Measurements from ENCODE around the gene PDLIM4.
A peak's percentile ranks its signal among the peaks of the same experiment; 100 is the strongest.

PDLIM4 gene

DNA sequence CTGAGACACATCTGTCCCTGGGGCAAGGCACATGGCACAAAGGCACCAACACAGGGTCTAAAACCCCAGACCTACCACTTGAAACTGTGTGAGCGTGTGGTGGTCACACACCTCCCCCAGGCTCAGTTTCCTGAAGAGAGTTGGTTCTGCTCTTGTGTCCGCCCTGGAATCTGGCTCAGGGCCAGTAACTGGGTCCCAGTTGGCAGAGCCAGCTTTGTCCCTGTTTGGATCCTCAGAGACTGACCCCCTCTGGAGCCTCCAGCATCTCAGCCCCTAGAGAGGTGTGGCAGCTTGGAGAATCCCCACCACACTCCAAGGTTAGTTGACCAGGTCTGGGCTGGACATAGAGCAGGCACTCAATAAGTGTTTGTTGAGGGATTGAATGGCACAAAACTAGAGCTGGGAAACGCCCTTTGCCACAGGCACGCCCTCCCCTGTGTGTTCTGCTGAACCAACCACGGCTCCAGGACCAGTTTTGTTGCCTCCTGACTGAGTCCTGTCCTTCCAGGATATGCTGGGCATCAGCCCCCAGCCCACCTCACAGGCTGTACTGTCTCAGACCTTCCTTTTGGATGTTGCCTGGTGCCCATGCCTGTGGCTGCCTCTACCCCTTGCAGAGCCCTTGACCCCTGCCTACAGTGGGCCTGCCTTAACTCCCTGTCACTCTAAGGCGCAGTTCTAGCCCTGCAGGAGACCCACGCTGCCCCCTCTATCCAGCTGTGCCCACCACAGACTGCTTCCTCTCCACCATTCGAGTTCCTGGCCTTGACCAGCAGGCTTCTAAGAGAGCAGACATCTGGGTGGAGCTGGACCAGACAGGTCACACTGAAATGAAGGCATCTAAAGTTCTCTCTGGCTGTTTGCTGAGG is 3.8 kb upstream of the PDLIM4 start:
- H3K9me3 ChIP-seq, result no peaks in the 10 kb centered on the region
- H3K4me1 ChIP-seq, result 0 out of 2 replicates have a peak, but pooled peaks cover 4% of the 10 kb centered on the region
- no peak overlapping the region for H3K4me3 ChIP-seq (ENCODE audit: low read depth, low read length)
- H3K36me3 ChIP-seq, result no peaks in the 10 kb centered on the region
- no peak for DNase-seq
- no peaks in the 10 kb centered on the region for H3K27me3 ChIP-seq
- no peak for TF ChIP-seq CTCF (IDR thresholded peaks at IDR 0.05; ENCODE audit: low read depth, low read length)

DNA sequence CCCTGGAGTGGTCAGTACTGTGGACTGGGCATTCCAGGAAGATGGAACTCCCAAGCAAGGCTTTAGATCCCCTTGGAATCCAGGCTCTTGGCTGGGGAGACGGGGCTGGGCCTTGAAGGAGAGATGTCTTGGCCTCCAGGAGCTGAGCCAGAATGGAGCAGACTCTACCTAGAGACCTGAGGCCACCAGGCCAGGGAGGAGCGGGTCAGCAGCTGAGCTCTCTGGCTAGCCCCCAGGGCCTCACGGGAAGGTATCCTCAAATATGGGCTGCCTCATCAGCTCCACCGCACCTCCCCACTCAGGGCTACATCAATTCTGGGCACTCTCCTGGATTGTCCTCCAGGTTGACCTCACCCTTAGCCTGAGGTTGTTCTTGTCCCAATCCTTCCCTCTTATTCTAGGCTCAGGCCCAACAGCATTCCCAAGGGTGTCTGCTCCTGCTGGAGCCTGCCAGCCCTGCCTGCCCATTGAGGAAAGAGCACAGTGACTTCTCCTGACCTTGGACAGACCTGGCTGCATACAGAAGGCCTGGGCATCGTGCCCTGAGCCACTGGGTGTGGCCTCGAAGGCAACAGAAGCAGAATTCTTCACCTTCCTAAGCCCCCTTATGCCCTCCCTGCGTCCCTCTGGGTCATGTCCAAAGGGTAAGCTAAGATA is 3.0 kb upstream of the PDLIM4 start:
- Histone ChIP-seq H3K9me3 (no peaks in the 10 kb centered on the region), H3K4me3 (ENCODE audit: low read depth, low read length) (no peak overlapping the region), H3K27me3 (no peaks in the 10 kb centered on the region), H3K36me3 (no peaks in the 10 kb centered on the region), H3K4me1 (peaks cover 6% of the 10 kb centered on the region)
- DNase-seq, result no peak
- no peak for TF ChIP-seq CTCF (IDR thresholded peaks at IDR 0.05; ENCODE audit: low read depth, low read length)

DNA sequence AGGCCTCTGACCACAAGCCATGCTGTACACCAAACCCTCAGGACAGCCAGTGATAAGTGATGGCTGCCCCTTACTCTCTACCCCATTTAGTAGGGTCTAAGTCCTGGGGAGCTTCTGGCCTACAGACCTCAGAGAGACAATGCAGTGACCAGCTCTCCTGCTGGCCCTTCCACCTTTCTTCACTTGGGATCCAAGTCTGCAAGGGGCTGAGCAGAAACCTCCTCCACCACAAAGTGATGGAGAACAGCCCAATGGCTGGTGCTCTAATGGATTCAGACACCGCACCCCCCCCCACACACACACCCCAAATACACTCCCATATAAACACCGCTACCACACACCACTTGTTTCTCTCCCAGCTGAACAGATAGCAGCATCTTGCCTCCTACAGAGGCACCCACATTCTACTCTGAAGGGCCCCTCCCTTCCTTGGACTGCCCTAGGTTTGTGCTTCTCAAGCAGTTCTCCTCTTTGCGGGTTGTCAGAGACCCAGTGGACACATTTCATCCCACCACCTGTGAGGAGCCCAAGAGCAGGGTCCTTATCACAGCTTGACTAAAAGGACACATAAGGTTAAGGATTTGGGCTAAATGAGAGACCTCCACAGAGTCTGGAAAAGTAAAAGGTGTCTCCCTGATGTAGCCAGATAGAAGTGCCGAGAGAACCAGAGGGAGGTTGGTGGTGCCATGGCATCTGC is 1.3 kb upstream of the PDLIM4 start:
- H3K27me3 ChIP-seq, result no peaks in the 10 kb centered on the region
- peaks cover 11% of the 10 kb centered on the region; the same call in 1 of the 2 replicates for H3K36me3 ChIP-seq
- H3K4me1 ChIP-seq, result peaks cover 19% of the 10 kb centered on the region
- no peak for DNase-seq
- no peaks in the 10 kb centered on the region for H3K9me3 ChIP-seq
- TF ChIP-seq CTCF (IDR thresholded peaks at IDR 0.05; ENCODE audit: low read depth, low read length), result no peak
- no peak overlapping the region for H3K4me3 ChIP-seq (ENCODE audit: low read depth, low read length)

- TF ChIP-seq CTCF (IDR thresholded peaks at IDR 0.05; ENCODE audit: low read depth, low read length), result no peak
- DNase-seq, result no peak
- H3K27me3 ChIP-seq, result no peaks in the 10 kb centered on the region
- H3K4me1 ChIP-seq, result peaks cover 19% of the 10 kb centered on the region
- no peaks in the 10 kb centered on the region for H3K9me3 ChIP-seq
- peaks cover 11% of the 10 kb centered on the region; the same call in 1 of the 2 replicates for H3K36me3 ChIP-seq
- peak overlapping the region; percentile 90 for H3K4me3 ChIP-seq (ENCODE audit: low read depth, low read length)
These were observed 739 bp upstream of the PDLIM4 start for GRCh38 chr5:132256783-132257130.

DNA sequence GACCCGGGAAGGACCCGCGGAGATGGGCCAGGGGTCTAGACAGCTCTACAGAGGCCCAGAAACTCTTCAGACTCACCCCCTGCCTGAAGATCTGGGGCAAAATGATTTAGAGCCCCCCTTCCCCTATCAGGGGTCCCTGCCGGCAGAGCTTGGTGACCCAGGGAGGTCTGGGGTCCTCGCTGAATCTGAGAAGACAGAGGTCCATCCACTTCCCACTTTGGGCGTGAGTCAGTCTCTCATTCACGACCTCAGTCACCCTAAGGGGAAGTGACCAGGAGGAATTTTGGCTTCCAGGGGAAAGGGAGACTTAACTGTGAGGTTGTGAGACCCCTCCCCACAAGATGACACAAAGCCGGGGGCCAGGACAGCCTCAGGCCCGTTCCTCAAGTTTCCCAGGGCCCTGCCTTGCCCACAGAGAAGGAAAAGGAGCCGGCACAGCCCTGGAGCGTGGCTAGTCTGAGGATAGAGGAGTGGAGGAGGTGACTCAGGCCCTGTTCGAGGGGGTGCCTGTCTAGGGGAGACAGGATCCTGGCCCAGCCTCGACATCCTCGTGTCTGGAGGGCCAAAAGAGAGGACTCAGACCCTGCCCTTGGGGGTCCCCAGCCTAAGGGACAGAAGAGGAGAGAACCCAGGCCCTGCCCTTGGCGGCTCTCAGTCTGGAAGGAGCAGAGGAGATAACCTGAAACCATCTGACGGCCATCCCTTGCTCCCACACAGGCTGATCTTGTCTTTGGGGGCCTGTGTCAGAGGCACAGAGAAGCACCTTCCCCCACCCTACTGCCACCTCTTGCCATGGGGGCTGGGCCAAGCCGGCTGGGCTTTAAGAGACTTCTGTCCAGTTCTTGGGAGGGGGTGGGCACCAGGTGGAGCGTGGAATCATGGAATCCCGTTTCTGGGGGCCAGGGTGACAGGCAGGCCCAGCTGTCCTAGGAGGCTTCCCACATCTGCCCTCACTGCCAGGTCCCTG is 889 bp downstream of the PDLIM4 start:
- H3K4me1 ChIP-seq, result peaks cover 19% of the 10 kb centered on the region
- TF ChIP-seq CTCF (IDR thresholded peaks at IDR 0.05; ENCODE audit: low read depth, low read length), result no peak
- peak; percentile 64 for DNase-seq
- peak overlapping the region; percentile 90 for H3K4me3 ChIP-seq (ENCODE audit: low read depth, low read length)
- peaks cover 22% of the 10 kb centered on the region for H3K36me3 ChIP-seq
- no peaks in the 10 kb centered on the region for H3K9me3 ChIP-seq
- H3K27me3 ChIP-seq, result no peaks in the 10 kb centered on the region
